ENCODE measurements around the gene AKR1B15.
"Not testable (repeated sequence)": the region's sequence is repeated elsewhere in the genome, so short reads cannot be mapped to it uniquely, and the experiment has no call there.

The AKR1B15 gene

GRCh38 chr7:134535919-134536299 is 13.0 kb upstream of the AKR1B15 start:
- TF ChIP-seq, protein P1, sequence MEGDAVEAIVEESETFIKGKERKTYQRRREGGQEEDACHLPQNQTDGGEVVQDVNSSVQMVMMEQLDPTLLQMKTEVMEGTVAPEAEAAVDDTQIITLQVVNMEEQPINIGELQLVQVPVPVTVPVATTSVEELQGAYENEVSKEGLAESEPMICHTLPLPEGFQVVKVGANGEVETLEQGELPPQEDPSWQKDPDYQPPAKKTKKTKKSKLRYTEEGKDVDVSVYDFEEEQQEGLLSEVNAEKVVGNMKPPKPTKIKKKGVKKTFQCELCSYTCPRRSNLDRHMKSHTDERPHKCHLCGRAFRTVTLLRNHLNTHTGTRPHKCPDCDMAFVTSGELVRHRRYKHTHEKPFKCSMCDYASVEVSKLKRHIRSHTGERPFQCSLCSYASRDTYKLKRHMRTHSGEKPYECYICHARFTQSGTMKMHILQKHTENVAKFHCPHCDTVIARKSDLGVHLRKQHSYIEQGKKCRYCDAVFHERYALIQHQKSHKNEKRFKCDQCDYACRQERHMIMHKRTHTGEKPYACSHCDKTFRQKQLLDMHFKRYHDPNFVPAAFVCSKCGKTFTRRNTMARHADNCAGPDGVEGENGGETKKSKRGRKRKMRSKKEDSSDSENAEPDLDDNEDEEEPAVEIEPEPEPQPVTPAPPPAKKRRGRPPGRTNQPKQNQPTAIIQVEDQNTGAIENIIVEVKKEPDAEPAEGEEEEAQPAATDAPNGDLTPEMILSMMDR (IDR thresholded peaks at IDR 0.05; ENCODE audit: insufficient read depth, low read depth, low read length, missing control alignments), result no peak
- no peak for DNase-seq (ENCODE audit: low read depth)
- no peak overlapping the region for H3K4me3 ChIP-seq (ENCODE audit: low read length)

DNA sequence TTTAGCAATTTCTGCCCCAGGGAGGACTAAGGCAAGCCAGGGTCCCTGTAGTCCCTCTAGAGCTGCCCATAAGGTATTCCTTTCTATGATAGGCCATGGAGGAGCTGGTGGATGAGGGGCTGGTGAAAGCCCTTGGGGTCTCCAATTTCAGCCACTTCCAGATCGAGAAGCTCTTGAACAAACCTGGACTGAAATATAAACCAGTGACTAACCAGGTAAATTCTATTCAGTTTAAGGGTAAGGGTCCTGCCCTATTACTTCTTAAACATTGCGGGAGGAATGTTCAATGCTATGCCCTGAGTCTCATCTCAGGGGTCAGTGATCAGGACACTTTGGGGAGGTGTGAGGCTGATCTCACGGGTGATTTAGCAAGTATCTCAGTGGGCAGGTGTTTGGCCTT is 12.4 kb upstream of the AKR1B15 start:
- not testable (repeated sequence) for H3K4me3 ChIP-seq (ENCODE audit: low read length); DNase-seq (ENCODE audit: low read depth)

DNA sequence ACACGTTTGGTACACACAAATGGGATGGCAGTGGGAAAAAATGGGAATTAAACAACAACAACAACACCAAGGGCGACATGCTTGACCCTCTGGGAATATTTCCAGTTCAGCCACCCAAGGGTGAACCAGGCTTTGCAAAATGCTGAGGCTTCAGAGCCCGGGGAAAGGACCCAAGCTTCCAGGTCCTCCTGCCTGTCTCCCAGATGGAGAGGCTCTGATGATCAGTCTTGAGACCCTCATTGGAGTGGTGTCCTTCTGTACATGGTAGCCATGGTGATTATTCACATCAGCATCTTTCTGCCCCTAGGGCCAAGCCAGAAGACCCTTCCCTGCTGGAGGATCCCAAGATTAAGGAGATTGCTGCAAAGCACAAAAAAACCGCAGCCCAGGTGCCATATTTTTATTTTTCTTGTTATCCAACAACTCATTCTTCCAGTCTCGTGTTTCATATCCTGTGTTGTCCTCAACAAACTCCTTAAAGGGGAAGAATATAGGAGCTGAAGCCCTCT is 11.6 kb upstream of the AKR1B15 start:
- DNase-seq (ENCODE audit: low read depth); H3K4me3 ChIP-seq (ENCODE audit: low read length): not testable (repeated sequence)

DNA sequence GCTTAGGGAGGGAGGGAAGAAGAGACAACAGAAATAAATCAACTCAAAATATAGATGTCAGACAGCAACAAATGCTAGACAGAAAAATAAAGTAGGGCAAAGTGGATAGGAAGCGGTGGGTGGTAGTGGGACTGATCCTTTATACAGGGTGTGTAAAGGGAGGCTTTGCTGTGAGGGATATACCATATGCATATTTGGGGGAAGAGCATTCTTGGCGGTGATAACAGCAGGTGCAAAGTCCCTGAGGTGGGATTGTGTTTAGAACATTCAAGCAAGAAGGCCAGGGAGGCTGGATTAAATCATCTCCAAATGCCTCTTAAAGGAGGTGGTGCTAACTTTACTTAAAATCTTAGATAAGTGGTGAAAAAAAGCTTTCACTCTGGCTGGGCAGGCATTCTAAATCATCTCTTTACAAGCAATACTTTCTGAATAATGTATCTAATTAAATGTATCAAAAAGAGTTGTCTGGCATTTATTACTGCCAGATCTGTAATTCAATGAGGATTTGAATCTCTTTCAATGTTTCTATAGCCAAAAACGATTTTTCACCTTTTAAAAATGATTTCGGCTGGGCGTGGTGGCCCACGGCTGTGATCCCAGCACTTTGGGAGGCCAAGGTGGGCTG is 9.4 kb upstream of the AKR1B15 start:
- no peak overlapping the region for H3K4me3 ChIP-seq (ENCODE audit: low read length)
- no peak for DNase-seq (ENCODE audit: low read depth)
- TF ChIP-seq, protein P1 (IDR thresholded peaks at IDR 0.05; ENCODE audit: insufficient read depth, low read depth, low read length, missing control alignments), result no peak

- H3K4me3 ChIP-seq (ENCODE audit: low read length); DNase-seq (ENCODE audit: low read depth): not testable (repeated sequence)
Observed at GRCh38 chr7:134541501-134542194, 7.3 kb upstream of the AKR1B15 start.

GRCh38 chr7:134542195-134542771 is 6.6 kb upstream of the AKR1B15 start:
- no peak for DNase-seq (ENCODE audit: low read depth)
- TF ChIP-seq, protein P1 (IDR thresholded peaks at IDR 0.05; ENCODE audit: insufficient read depth, low read depth, low read length, missing control alignments), result no peak

GRCh38 chr7:134545380-134545779 is 3.5 kb upstream of the AKR1B15 start:
- DNase-seq (ENCODE audit: low read depth), result no peak
- H3K4me3 ChIP-seq (ENCODE audit: low read length), result no peak overlapping the region
- TF ChIP-seq, protein P1 (IDR thresholded peaks at IDR 0.05; ENCODE audit: insufficient read depth, low read depth, low read length, missing control alignments), result no peak

More at GRCh38 chr7:134542195-134542771, 6.6 kb upstream of the AKR1B15 start:
- no peak overlapping the region for H3K4me3 ChIP-seq (ENCODE audit: low read length)

DNA sequence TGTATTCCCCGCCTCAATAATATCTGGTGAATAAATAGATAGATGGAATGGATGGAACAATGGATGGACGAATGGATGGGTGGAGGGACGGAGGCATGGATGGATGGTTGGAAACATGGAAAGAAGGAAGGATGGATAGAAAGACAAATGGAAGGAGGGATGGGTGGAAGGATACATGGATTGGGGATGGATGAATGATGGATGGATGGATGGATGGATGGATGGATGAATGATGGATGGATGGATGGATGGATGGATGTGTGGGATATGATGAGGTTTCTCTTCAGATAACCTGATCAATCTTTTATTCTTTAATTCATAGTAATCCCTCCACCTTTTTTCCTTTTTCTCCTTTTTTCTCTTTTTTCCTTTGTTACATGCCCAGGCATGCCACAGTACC is 3.0 kb upstream of the AKR1B15 start:
- TF ChIP-seq, protein P1 (IDR thresholded peaks at IDR 0.05; ENCODE audit: insufficient read depth, low read depth, low read length, missing control alignments), result no peak
- no peak overlapping the region for H3K4me3 ChIP-seq (ENCODE audit: low read length)
- DNase-seq (ENCODE audit: low read depth), result no peak
